Fibroblast of lung (primary cell): Measurements from ENCODE around the gene BCLAF1.

Experiments used
- CTCF ChIP-seq, 2 donors: IDR thresholded peaks in 1 of 2; conservative IDR thresholded peaks in 1 of 2; 1 replicate in 1 of 2; 2 replicates in 1 of 2; pipeline ENCODE4 v1.5.1; 2011 to 2012; ENCODE audit warnings: low read length in 2 of 2, control low read depth in 1 of 2, inconsistent platforms in 1 of 2, low read depth in 1 of 2, mild to moderate bottlenecking in 1 of 2
- EZH2 ChIP-seq: IDR thresholded peaks from 2 replicates; pipeline ENCODE4 v1.5.1; 2012; ENCODE audit warnings: low read length, control low read depth, mild to moderate bottlenecking; ENCODE audit errors: missing control alignments

GRCh38 chr6:136265101-136265500 is 24.5 kb downstream of the BCLAF1 start:
- TF ChIP-seq CTCF (conservative IDR thresholded peaks at IDR 0.05 in 1 of 2, IDR thresholded peaks at IDR 0.05 in 1 of 2; ENCODE audit: low read depth in 1 of 2, low read length in 2 of 2) (no peak), EZH2 (no peak)
